WTC11 (cell line): Measurements from ENCODE around the gene NTRK3. TPM values are rescaled to one million over a fixed set of nuclear protein-coding genes. Genes with fewer than 3 reads are reported as not detected.

Experiments used
- ATAC-seq: fragments of 200-7000 bp; cut with Tn5 transposase; 2 replicates; pipeline ENCODE4 v1.10.0; 2021; ENCODE audit warnings: mild to moderate bottlenecking, moderate library complexity
- CTCF ChIA-PET: fragments of 300-600 bp; sonication (Branson Sonifier 250); formaldehyde crosslinking; loops from one replicate; lab custom pipeline; 2021; ENCODE audit warnings: antibody characterized with exemption; lab: Charles Lee
- POLR2A ChIA-PET: fragments of 350-600 bp; sonication (Branson Sonifier 250); formaldehyde crosslinking; loops from one replicate; lab custom pipeline; 2021; ENCODE audit warnings: antibody characterized with exemption; lab: Charles Lee
- DNase-seq: peaks from one replicate; pipeline ENCODE4 v3.0.0; 2021; ENCODE audit warnings: low spot score
- H3K27ac Mint-ChIP-seq: 2 replicates; pipeline ENCODE4 v1.8.0; 2021; ENCODE audit warnings: mixed read lengths
- H3K27me3 Mint-ChIP-seq: 2 replicates; pipeline ENCODE4 v1.8.0; 2021; ENCODE audit warnings: low read depth, mild to moderate bottlenecking, moderate library complexity, mixed read lengths
- H3K36me3 Mint-ChIP-seq: 2 replicates; pipeline ENCODE4 v1.8.0; 2021; ENCODE audit warnings: mixed read lengths
- H3K4me1 Mint-ChIP-seq: 2 replicates; pipeline ENCODE4 v1.8.0; 2022; ENCODE audit warnings: mixed read lengths
- H3K4me3 Mint-ChIP-seq: 2 replicates; pipeline ENCODE4 v1.8.0; 2021; ENCODE audit warnings: mild to moderate bottlenecking, moderate library complexity, mixed read lengths
- H3K9me3 Mint-ChIP-seq: 2 replicates; pipeline ENCODE4 v1.8.0; 2021; ENCODE audit warnings: mixed read lengths
- AFF4 ChIP-seq: sonication (generic); formaldehyde crosslinking; IDR thresholded peaks from 2 replicates; pipeline ENCODE4 v1.8.1; 2023; ENCODE audit warnings: mild to moderate bottlenecking, missing genetic modification reagents, borderline replicate concordance
- ATF2 ChIP-seq: sonication (generic); formaldehyde crosslinking; IDR thresholded peaks from 2 replicates; pipeline ENCODE4 v1.8.1; 2022; ENCODE audit warnings: low read depth, missing genetic modification reagents, borderline replicate concordance
- ATF3 ChIP-seq: sonication (generic); formaldehyde crosslinking; conservative IDR thresholded peaks from 2 replicates; pipeline ENCODE4 v1.8.1; 2022; ENCODE audit warnings: mild to moderate bottlenecking, missing genetic modification reagents
- CREM ChIP-seq: sonication (generic); formaldehyde crosslinking; IDR thresholded peaks from 2 replicates; pipeline ENCODE4 v1.8.1; 2022; ENCODE audit warnings: mild to moderate bottlenecking, missing genetic modification reagents, moderate library complexity
- CTCF ChIP-seq: fragments of 200-600 bp; IDR thresholded peaks from 2 replicates; pipeline ENCODE4 v1.8.0; 2022; ENCODE audit warnings: antibody characterized with exemption
- E2F4 ChIP-seq: sonication (generic); formaldehyde crosslinking; IDR thresholded peaks from 2 replicates; pipeline ENCODE4 v1.8.1; 2022; ENCODE audit warnings: low read depth, mild to moderate bottlenecking, moderate library complexity, missing genetic modification reagents, borderline replicate concordance
- ESRRA ChIP-seq: sonication (generic); formaldehyde crosslinking; IDR thresholded peaks from 2 replicates; pipeline ENCODE4 v1.8.1; 2022; ENCODE audit warnings: mild to moderate bottlenecking, missing genetic modification reagents, borderline replicate concordance
- FOXP1 ChIP-seq: sonication (generic); formaldehyde crosslinking; IDR thresholded peaks from 2 replicates; pipeline ENCODE4 v1.8.0; 2022; ENCODE audit warnings: missing genetic modification reagents, mild to moderate bottlenecking, moderate library complexity, borderline replicate concordance
- HMGA2 ChIP-seq: fragments of 250-450 bp; sonication (Bioruptor Pico); IDR thresholded peaks from 2 replicates; pipeline ENCODE4 v1.4.0; 2021; ENCODE audit warnings: mild to moderate bottlenecking, moderate library complexity
- KAT7 ChIP-seq: sonication (generic); formaldehyde crosslinking; IDR thresholded peaks from 2 replicates; pipeline ENCODE4 v1.8.1; 2023; ENCODE audit warnings: missing genetic modification reagents, mild to moderate bottlenecking, borderline replicate concordance
- MXD4 ChIP-seq: fragments of 250-450 bp; sonication (Bioruptor Pico); IDR thresholded peaks from 2 replicates; pipeline ENCODE4 v1.8.0; 2021; ENCODE audit warnings: mild to moderate bottlenecking, moderate library complexity, borderline replicate concordance
- MYBL2 ChIP-seq: sonication (generic); formaldehyde crosslinking; IDR thresholded peaks from 2 replicates; pipeline ENCODE4 v1.8.1; 2023; ENCODE audit warnings: mild to moderate bottlenecking, moderate library complexity, missing genetic modification reagents
- NFYB ChIP-seq: sonication (generic); formaldehyde crosslinking; conservative IDR thresholded peaks from 2 replicates; pipeline ENCODE4 v1.8.0; 2022; ENCODE audit warnings: low read depth, missing genetic modification reagents
- OVOL2 ChIP-seq: fragments of 250-450 bp; sonication (Bioruptor Pico); IDR thresholded peaks from 2 replicates; pipeline ENCODE4 v1.9.0; 2021; ENCODE audit warnings: mild to moderate bottlenecking, borderline replicate concordance
- PREB ChIP-seq: sonication (generic); formaldehyde crosslinking; IDR thresholded peaks from 2 replicates; pipeline ENCODE4 v1.8.1; 2022; ENCODE audit warnings: mild to moderate bottlenecking, missing genetic modification reagents, moderate library complexity, borderline replicate concordance
- PRRX2 ChIP-seq: fragments of 250-450 bp; sonication (Bioruptor Pico); IDR thresholded peaks from 2 replicates; pipeline ENCODE4 v1.8.0; 2021; ENCODE audit warnings: mild to moderate bottlenecking
- SMAD3 ChIP-seq: sonication (generic); formaldehyde crosslinking; IDR thresholded peaks from 2 replicates; pipeline ENCODE4 v1.8.0; 2022; ENCODE audit warnings: missing genetic modification reagents, mild to moderate bottlenecking, borderline replicate concordance
- TEAD1 ChIP-seq: sonication (generic); formaldehyde crosslinking; IDR thresholded peaks from 2 replicates; pipeline ENCODE4 v1.8.0; 2022; ENCODE audit warnings: mild to moderate bottlenecking, missing genetic modification reagents
- USF1 ChIP-seq: sonication (generic); formaldehyde crosslinking; IDR thresholded peaks from 2 replicates; pipeline ENCODE4 v1.8.0; 2022; ENCODE audit warnings: mild to moderate bottlenecking, missing genetic modification reagents
- total RNA-seq: library from RNA; stranded (reverse); gene quantifications from 3 replicates; pipeline ENCODE4 v1.2.3, GENCODE V29; 2021

NTRK3 gene
- total RNA-seq, 1 experiment from 2014 or later: 12.3 TPM

GRCh38 chr15:87881026-87881425, 375.5 kb downstream of the NTRK3 start:
- CTCF ChIA-PET: no interaction called here
- Mint-ChIP-seq H3K4me3 (no peak overlapping the region), H3K9me3 (peaks cover 6% of the 10 kb centered on the region; the same call in 1 of the 2 replicates), H3K27me3 (no peaks in the 10 kb centered on the region), H3K27ac (no peak overlapping the region; the same call in 1 of the 2 replicates), H3K4me1 (no peaks in the 10 kb centered on the region), H3K36me3 (no peaks in the 10 kb centered on the region)
- TF ChIP-seq OVOL2 (CRISPR knock-in tag) (no peak), CTCF (no peak), ATF3 (CRISPR knock-in tag) (no peak), ESRRA (CRISPR knock-in tag) (no peak), FOXP1 (no peak), NFYB (no peak)
- DNase-seq (no peak), ATAC-seq (no peak)
- POLR2A ChIA-PET: no interaction called here

- no peak overlapping the region for H3K27ac Mint-ChIP-seq
- CTCF ChIA-PET: no interaction called here
Measured at GRCh38 chr15:87877822-87878542, 378.6 kb downstream of the NTRK3 start.

GRCh38 chr15:87877114-87877810, 379.3 kb downstream of the NTRK3 start:
- no peak for DNase-seq
- ChIA-PET POLR2A (no interaction called here), CTCF (no interaction called here)
- Mint-ChIP-seq H3K27me3 (no peaks in the 10 kb centered on the region), H3K9me3 (no peaks in the 10 kb centered on the region), H3K36me3 (no peaks in the 10 kb centered on the region), H3K4me1 (no peaks in the 10 kb centered on the region), H3K27ac (no peak overlapping the region; the same call in 1 of the 2 replicates)
- no peak for TF ChIP-seq E2F4 (CRISPR knock-in tag)
- no peak for TF ChIP-seq AFF4 (CRISPR knock-in tag)
- TF ChIP-seq MYBL2 (CRISPR knock-in tag): no peak
- no peak for TF ChIP-seq TEAD1
- TF ChIP-seq CREM: no peak
- TF ChIP-seq, all 79 proteins: peak for 0
- no peak overlapping the region for H3K4me3 Mint-ChIP-seq
- no peak for ATAC-seq

More at GRCh38 chr15:87877822-87878542, 378.6 kb downstream of the NTRK3 start:
- no peak for ATAC-seq
- Mint-ChIP-seq H3K4me1 (no peaks in the 10 kb centered on the region), H3K9me3 (no peaks in the 10 kb centered on the region), H3K27me3 (no peaks in the 10 kb centered on the region), H3K4me3 (no peak overlapping the region), H3K36me3 (no peaks in the 10 kb centered on the region)
- TF ChIP-seq MXD4 (no peak), USF1 (CRISPR knock-in tag) (no peak), SMAD3 (CRISPR knock-in tag) (no peak), PRRX2 (CRISPR knock-in tag) (no peak), PREB (CRISPR knock-in tag) (no peak), HMGA2 (no peak), MYBL2 (CRISPR knock-in tag) (no peak), KAT7 (CRISPR knock-in tag) (no peak), ATF2 (CRISPR knock-in tag) (no peak)
- no peak for DNase-seq
- POLR2A ChIA-PET: no interaction called here
